Measurements from ENCODE around the gene KDM5A.

DNA sequence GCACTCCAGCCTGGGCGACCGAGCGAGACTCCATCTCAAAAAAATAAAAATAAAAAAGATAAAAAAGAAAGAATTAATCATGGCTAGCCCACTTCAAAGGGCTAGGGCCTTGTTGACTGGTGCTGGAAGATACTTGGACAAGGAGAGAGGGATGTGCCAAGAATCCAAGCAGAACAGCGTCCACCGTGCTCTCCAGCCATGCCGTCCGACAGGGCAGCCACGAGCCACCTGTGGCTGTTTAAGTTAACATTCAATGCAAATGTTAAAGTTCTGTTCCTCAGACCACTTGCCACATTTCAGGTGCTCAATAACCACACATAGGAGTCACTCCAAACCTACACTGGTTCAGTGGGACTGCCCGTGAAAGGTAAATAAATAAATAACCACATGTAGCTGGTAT is 147.9 kb downstream of the KDM5A start:
- TF ChIP-seq POLR2A (IDR thresholded peaks at IDR 0.05), result no peak
- no peak for TF ChIP-seq POLR2AphosphoS5 (IDR thresholded peaks at IDR 0.05)
